GM19467 (cell line): ENCODE results near the gene TEX53.
A peak's percentile ranks its signal among the peaks of the same experiment; 100 is the strongest.

Source experiments
- ATAC-seq: cut with Tn5 transposase; IDR thresholded peaks from one replicate; pipeline ENCODE4 v1.9.1; 2021; ENCODE audit warnings: mild to moderate bottlenecking, moderate library complexity; ENCODE audit not compliant: unreplicated experiment

Gene TEX53

DNA sequence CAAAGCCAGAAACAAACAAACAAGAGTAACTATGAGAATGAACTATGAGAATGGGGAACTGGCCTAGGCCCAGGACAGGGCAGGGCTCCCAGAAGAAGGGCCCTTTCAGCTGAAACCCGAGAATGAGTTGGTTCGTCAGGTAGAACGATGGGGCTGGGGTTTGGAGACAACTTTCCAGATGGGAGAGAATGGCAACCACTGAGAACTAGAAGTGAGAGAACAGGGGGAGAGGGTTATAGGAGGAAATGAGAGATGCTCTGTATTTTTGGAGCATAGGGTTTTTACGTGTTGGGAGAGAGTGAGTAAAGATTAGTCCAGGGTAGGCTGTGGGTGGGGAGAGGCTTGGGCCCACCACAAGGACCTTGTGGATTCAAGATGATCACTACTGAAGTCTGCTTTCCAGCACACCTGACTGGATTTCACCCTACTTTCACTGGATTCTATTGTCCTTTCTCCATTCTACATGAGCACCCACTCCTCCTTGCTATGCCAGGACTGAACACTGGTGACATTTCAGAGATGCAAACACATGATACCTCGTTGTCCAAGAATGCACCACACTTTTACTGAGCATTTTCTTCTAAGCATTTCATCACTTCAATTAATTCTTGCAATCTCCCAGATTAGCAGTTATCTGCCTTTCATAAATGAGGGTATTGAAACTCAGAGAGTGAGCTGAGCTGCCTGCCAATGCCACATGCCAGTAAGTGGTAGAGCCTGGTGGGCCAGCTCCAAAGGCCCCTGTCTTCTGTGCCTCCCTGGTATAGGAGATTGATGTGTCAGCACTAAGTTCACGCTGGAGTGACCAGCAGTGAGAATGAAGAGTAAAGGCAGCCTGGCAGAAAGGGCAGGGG, 49.7 kb downstream of the TEX53 start:
- peak; percentile 29 for ATAC-seq

DNA sequence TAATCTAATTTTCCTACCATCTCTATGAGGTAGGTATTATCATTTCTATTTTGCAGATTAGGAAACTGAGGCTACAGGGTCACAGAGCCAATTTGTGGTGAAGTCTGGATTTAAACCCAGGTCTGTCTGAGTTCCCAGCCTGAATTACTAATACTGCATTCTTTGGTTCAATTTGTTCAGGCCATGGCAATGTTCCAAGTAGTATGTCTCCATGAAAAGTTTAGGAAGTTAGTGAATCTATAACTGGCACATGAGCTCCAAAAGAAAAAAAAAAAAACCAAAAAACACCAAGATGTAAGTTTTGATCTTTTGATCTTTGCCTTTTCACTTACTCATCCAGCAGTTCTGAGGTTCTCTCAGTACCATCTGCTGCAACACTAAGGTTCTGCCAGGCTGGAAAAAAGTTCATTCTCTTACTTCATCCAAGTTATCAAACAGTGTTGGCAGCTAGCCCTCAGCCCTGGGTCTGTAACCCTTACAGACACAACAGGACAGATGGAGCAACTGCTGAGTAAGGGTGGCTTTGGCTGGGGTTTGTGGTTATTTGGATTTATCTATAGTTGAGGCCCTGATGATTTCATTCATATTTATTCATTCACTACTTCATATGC, 50.9 kb downstream of the TEX53 start:
- no peak for ATAC-seq
